ENCODE measurements around the gene HS6ST1.

HS6ST1 gene

GRCh38 chr2:128277961-128278681 lies 40.5 kb downstream of the HS6ST1 start:
- Histone ChIP-seq H3K27ac (no peak overlapping the region), H3K36me3 (no peaks in the 10 kb centered on the region), H3K27me3 (peaks cover 8% of the 10 kb centered on the region), H3K4me1 (ENCODE audit: control insufficient read depth in 1 of 2, insufficient read depth in 1 of 2, low read depth in 1 of 2, low read length in 1 of 2) (peaks cover 10 to 11% of the 10 kb centered on the region in 2 experiments), H3K4me3 (ENCODE audit: low read depth in 1 of 2, low read length in 1 of 2) (no peak overlapping the region), H3K9me3 (no peaks in the 10 kb centered on the region)
- TF ChIP-seq CTCF (IDR thresholded peaks at IDR 0.05), result no peak

GRCh38 chr2:128276878-128277675 lies 41.6 kb downstream of the HS6ST1 start:
- peaks cover 10 to 11% of the 10 kb centered on the region in 2 experiments for H3K4me1 ChIP-seq (ENCODE audit: control insufficient read depth in 1 of 2, insufficient read depth in 1 of 2, low read depth in 1 of 2, low read length in 1 of 2)
- no peak overlapping the region for H3K27ac ChIP-seq
- H3K36me3 ChIP-seq, result no peaks in the 10 kb centered on the region
- no peak overlapping the region for H3K4me3 ChIP-seq (ENCODE audit: low read depth in 1 of 2, low read length in 1 of 2)
- no peak for TF ChIP-seq CTCF (IDR thresholded peaks at IDR 0.05)
- H3K9me3 ChIP-seq, result no peaks in the 10 kb centered on the region
- peaks cover 8% of the 10 kb centered on the region for H3K27me3 ChIP-seq

- H3K36me3 ChIP-seq, result no peaks in the 10 kb centered on the region
- peaks cover 8% of the 10 kb centered on the region for H3K27me3 ChIP-seq
- peaks cover 8 to 9% of the 10 kb centered on the region in 2 experiments for H3K4me1 ChIP-seq (ENCODE audit: control insufficient read depth in 1 of 2, insufficient read depth in 1 of 2, low read depth in 1 of 2, low read length in 1 of 2)
- no peak for TF ChIP-seq CTCF (IDR thresholded peaks at IDR 0.05)
- no peaks in the 10 kb centered on the region for H3K9me3 ChIP-seq
- no peak overlapping the region for H3K4me3 ChIP-seq (ENCODE audit: low read depth in 1 of 2, low read length in 1 of 2)
- H3K27ac ChIP-seq, result no peak overlapping the region
Measured at GRCh38 chr2:128275498-128276045, 43.1 kb downstream of the HS6ST1 start.

GRCh38 chr2:128274218-128274617 lies 44.5 kb downstream of the HS6ST1 start:
- no peaks in the 10 kb centered on the region for H3K4me1 ChIP-seq (ENCODE audit: control insufficient read depth in 1 of 2, insufficient read depth in 1 of 2, low read depth in 1 of 2, low read length in 1 of 2)
- H3K4me3 ChIP-seq (ENCODE audit: low read depth in 1 of 2, low read length in 1 of 2), result no peak overlapping the region
- H3K9me3 ChIP-seq, result no peaks in the 10 kb centered on the region
- no peak overlapping the region for H3K27ac ChIP-seq
- H3K27me3 ChIP-seq, result no peaks in the 10 kb centered on the region
- no peaks in the 10 kb centered on the region for H3K36me3 ChIP-seq
- TF ChIP-seq CTCF (IDR thresholded peaks at IDR 0.05), result no peak

- no peak for TF ChIP-seq CTCF (IDR thresholded peaks at IDR 0.05)
- Histone ChIP-seq H3K4me1 (ENCODE audit: control insufficient read depth in 1 of 2, insufficient read depth in 1 of 2, low read depth in 1 of 2, low read length in 1 of 2) (no peaks in the 10 kb centered on the region), H3K27ac (no peak overlapping the region), H3K4me3 (ENCODE audit: low read depth in 1 of 2, low read length in 1 of 2) (no peak overlapping the region), H3K27me3 (no peaks in the 10 kb centered on the region), H3K9me3 (no peaks in the 10 kb centered on the region), H3K36me3 (no peaks in the 10 kb centered on the region)
Measured at GRCh38 chr2:128273469-128274081, 45.1 kb downstream of the HS6ST1 start.

Data from neutrophil (primary cell).